Mesangial cell (primary cell): ENCODE results near the gene IARS2. TPM values are rescaled to one million over a fixed set of nuclear protein-coding genes. Genes with fewer than 3 reads are reported as not detected.

ENCODE experiments used
- total RNA-seq: library from RNA; depleted of rRNA; stranded (reverse); fragments of >200 nt; gene quantifications from 2 replicates; pipeline ENCODE4 v1.2.3, GENCODE V29; 2015

IARS2 gene
- 50.3 and 50.4 TPM in 2 replicates for total RNA-seq

GRCh38 chr1:220094016-220094911 lies at the start of gene IARS2:
Gene IARS2, plus strand, starts transcription at chr1:220094132. Its CDS starts 85 bp downstream, at chr1:220094217.

DNA sequence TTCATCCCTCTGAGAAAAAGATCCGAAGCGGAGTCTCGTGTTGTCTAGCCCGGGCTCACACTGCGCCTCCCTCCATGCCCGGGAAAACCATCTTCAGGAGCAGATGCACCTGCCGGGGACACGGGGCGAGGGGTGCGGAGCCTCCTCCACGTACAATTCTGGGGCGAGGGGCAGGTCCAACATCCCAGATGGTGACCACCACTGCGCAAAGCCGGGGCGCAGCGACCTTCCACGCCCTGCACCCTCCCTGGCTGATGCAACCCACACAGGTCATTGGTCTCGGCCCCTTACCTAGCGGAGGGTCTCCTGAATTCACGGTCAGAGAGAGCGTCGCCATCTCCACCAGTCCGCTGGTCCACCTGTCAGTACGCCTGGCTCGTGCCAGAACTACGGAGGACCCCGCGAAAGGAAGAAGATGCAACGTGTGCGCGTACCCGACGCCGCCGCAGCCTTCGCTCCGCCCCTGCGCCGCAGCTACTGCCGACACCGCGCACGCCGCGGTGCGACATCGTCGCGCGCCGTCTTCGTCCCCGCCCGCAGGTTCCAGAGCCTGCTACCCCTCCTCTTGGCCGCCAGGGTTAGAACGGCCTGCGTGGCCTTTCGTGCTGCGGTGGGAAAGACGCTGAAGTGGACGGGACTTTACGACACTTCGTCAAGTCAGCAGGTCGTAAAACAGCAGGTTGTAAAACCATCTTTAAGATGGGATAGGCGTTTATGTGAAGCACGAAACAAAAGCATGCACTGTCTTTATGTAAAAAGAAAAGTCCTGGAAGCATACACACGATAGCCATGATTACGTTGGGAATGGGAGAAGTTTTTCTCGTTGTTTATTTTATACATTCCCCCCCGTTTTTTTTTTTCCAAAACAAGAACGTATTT lies 47.6 kb upstream of the IARS2 start, which contains the start of gene EPRS1:
Gene EPRS1 (minus strand): TSS at position 454 of the 879 bp plus-strand sequence. CDS start 117 bp downstream, at position 337.

DNA sequence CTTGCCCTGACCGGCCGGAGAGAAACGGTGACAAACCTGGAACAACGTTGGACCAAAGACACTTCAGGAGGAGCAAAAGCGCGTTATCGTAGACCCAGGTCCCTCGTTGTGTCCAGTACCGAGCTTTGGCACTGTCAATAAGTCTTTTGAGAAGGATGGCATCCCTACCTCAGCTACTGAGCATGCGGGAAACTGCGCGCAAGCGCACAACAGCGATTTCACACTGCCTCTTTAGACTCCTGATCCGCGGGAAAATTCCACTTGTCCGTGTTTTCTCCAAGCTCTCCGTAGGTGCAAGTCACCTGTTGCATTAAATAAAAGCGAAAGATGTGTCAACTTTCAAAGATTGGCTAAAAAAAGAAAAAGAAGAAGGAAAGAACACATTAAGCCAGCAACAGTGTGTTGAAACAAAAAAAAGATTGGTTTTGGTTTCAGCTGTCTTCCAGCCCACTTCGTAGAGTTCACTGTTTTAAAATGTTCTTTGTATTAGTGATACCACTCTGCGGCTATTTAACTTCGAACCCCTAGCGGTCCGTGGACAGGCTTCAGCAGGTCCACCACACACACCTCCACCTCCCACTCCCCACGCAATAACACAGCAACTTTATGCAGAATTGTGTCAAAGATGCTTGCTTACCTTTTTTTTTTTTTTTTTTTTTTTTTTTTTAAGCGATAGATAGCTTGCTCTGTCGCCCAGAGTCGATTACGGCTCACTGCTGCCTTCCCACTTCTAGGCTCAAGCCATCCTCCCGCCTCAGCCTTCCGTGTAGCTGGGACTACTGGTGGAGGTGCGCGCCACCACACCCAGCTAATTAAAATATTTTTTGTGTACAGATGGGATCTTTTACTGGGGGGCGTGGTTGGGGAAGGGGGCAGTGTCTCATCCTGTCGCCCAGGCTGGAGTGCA lies 4.0 kb upstream of the IARS2 start, which contains the start of gene BPNT1:
Gene BPNT1 (minus strand): TSS at position 139 of the 907 bp plus-strand sequence. CDS start 9,942 bp downstream, outside the sequence.

Other genes starting within 250 kb of the IARS2 start
- under 0.01 TPM in 1 of 2 replicates, not detected in the other for gene SLC30A10, start 165.6 kb upstream of the IARS2 start, total RNA-seq
- gene EPRS1, start 47.6 kb upstream of the IARS2 start, total RNA-seq = 53.6 and 59.8 TPM in 2 replicates
- 17.8 and 22.8 TPM in 2 replicates for gene BPNT1, start 4.3 kb upstream of the IARS2 start, total RNA-seq
- gene RAB3GAP2, start 178.3 kb downstream of the IARS2 start, total RNA-seq = 12.9 and 15.2 TPM in 2 replicates